ENCODE measurements around the gene SF3B2. TPM values are rescaled to one million over a fixed set of nuclear protein-coding genes. Genes with fewer than 3 reads are reported as not detected.
A peak's percentile ranks its signal among the peaks of the same experiment; 100 is the strongest.

Gene SF3B2
- polyA plus RNA-seq, 1 of the 3 experiments (the other 2 are of a cell fraction), result 128 TPM

DNA sequence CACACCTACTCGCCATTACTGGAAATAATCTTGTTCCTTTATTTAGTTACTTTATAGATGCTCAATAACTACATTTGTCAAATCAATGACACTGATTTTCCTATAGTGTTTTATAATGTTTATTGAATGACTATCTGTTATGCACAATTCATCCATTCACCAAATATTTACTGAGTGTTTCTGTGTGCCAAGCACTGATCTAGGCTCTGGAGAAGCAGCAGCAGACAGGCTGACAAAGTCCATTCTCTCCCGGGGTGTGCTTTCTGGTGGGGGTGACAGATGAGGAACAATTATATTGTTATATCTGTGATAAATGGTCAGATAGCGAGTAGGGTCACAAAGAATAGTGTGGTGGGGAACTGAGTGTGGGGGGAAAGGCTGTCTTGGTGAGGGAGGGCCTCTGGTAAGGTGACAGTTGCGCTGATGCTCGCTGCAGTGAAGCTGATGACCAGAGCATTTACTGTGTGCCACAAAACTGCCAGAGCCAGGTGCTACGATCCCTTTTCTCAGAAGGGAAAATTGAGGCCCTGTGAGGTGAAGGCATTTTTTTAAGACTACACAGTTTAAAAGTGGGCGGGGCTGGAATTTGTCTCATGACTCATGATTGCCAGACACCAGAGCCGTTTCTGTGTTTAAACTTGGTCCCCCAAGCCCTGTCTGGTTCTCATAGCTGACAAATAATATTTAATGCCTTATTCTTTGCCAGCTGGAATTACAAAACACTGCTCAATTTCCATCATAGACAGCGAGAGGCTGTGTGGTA is 28.1 kb downstream of the SF3B2 start (continued):
- TF ChIP-seq GABPA (IDR thresholded peaks at IDR 0.05; ENCODE audit: low read depth) (no peak), TCF12 (IDR thresholded peaks at IDR 0.05) (peak; percentile 57)
- TF ChIP-seq, protein P1, sequence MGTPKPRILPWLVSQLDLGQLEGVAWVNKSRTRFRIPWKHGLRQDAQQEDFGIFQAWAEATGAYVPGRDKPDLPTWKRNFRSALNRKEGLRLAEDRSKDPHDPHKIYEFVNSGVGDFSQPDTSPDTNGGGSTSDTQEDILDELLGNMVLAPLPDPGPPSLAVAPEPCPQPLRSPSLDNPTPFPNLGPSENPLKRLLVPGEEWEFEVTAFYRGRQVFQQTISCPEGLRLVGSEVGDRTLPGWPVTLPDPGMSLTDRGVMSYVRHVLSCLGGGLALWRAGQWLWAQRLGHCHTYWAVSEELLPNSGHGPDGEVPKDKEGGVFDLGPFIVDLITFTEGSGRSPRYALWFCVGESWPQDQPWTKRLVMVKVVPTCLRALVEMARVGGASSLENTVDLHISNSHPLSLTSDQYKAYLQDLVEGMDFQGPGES (IDR thresholded peaks at IDR 0.05; ENCODE audit: low read depth, low read length), result no peak
- TF ChIP-seq, protein P2, sequence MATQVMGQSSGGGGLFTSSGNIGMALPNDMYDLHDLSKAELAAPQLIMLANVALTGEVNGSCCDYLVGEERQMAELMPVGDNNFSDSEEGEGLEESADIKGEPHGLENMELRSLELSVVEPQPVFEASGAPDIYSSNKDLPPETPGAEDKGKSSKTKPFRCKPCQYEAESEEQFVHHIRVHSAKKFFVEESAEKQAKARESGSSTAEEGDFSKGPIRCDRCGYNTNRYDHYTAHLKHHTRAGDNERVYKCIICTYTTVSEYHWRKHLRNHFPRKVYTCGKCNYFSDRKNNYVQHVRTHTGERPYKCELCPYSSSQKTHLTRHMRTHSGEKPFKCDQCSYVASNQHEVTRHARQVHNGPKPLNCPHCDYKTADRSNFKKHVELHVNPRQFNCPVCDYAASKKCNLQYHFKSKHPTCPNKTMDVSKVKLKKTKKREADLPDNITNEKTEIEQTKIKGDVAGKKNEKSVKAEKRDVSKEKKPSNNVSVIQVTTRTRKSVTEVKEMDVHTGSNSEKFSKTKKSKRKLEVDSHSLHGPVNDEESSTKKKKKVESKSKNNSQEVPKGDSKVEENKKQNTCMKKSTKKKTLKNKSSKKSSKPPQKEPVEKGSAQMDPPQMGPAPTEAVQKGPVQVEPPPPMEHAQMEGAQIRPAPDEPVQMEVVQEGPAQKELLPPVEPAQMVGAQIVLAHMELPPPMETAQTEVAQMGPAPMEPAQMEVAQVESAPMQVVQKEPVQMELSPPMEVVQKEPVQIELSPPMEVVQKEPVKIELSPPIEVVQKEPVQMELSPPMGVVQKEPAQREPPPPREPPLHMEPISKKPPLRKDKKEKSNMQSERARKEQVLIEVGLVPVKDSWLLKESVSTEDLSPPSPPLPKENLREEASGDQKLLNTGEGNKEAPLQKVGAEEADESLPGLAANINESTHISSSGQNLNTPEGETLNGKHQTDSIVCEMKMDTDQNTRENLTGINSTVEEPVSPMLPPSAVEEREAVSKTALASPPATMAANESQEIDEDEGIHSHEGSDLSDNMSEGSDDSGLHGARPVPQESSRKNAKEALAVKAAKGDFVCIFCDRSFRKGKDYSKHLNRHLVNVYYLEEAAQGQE (IDR thresholded peaks at IDR 0.05; ENCODE audit: low read depth, low read length), result 0 out of 2 replicates have a peak, but pooled peaks have one; percentile 22
- TF ChIP-seq, protein P3, sequence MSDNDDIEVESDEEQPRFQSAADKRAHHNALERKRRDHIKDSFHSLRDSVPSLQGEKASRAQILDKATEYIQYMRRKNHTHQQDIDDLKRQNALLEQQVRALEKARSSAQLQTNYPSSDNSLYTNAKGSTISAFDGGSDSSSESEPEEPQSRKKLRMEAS (IDR thresholded peaks at IDR 0.05; ENCODE audit: low read depth), result no peak

DNA sequence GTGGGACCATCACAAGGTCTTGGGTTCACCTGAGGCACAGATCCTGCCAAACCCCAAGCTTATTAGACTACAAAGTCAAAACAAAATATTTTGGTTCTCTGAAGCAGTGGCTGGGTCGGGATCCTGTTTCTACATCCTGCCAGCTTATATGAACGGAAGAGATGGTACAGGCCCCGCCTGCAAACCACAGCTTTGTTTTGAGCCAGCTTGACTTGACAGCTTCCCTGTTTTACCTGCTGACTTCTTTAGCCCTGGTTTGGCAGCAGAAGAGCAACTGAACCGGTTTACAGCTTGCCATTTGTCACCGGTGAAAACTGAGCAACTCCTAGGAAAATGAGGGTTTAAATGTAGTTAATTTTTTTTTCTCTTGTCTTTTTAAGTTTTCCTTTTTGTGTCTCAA is 29.3 kb downstream of the SF3B2 start:
- H2AFZ ChIP-seq (ENCODE audit: low read depth), result no peak overlapping the region
- DNase-seq, result no peak
- H3K79me2 ChIP-seq (ENCODE audit: insufficient read depth), result peaks cover 100% of the 10 kb centered on the region
- TF ChIP-seq, protein P4, sequence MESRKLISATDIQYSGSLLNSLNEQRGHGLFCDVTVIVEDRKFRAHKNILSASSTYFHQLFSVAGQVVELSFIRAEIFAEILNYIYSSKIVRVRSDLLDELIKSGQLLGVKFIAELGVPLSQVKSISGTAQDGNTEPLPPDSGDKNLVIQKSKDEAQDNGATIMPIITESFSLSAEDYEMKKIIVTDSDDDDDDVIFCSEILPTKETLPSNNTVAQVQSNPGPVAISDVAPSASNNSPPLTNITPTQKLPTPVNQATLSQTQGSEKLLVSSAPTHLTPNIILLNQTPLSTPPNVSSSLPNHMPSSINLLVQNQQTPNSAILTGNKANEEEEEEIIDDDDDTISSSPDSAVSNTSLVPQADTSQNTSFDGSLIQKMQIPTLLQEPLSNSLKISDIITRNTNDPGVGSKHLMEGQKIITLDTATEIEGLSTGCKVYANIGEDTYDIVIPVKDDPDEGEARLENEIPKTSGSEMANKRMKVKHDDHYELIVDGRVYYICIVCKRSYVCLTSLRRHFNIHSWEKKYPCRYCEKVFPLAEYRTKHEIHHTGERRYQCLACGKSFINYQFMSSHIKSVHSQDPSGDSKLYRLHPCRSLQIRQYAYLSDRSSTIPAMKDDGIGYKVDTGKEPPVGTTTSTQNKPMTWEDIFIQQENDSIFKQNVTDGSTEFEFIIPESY (IDR thresholded peaks at IDR 0.05; ENCODE audit: borderline replicate concordance, low read depth), result no peak
- TF ChIP-seq MXI1 (IDR thresholded peaks at IDR 0.05; ENCODE audit: low read depth, low read length), result 0 out of 2 replicates have a peak, but pooled peaks have one; percentile 19
- TF ChIP-seq NRF1 (IDR thresholded peaks at IDR 0.05; ENCODE audit: low read depth, low read length), result no peak
- TF ChIP-seq, protein P5, sequence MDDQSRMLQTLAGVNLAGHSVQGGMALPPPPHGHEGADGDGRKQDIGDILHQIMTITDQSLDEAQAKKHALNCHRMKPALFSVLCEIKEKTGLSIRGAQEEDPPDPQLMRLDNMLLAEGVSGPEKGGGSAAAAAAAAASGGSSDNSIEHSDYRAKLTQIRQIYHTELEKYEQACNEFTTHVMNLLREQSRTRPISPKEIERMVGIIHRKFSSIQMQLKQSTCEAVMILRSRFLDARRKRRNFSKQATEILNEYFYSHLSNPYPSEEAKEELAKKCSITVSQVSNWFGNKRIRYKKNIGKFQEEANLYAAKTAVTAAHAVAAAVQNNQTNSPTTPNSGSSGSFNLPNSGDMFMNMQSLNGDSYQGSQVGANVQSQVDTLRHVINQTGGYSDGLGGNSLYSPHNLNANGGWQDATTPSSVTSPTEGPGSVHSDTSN (IDR thresholded peaks at IDR 0.05), result 0 out of 2 replicates have a peak, but pooled peaks have one; percentile 32
- TF ChIP-seq, protein P6, sequence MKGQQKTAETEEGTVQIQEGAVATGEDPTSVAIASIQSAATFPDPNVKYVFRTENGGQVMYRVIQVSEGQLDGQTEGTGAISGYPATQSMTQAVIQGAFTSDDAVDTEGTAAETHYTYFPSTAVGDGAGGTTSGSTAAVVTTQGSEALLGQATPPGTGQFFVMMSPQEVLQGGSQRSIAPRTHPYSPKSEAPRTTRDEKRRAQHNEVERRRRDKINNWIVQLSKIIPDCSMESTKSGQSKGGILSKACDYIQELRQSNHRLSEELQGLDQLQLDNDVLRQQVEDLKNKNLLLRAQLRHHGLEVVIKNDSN (IDR thresholded peaks at IDR 0.05; ENCODE audit: borderline replicate concordance, low read depth), result no peak
- POLR2A ChIA-PET, result no interaction called here
- peaks cover 52% of the 10 kb centered on the region for H4K20me1 ChIP-seq (ENCODE audit: insufficient read depth)
- H3K27me3 ChIP-seq (ENCODE audit: insufficient read depth), result no peaks in the 10 kb centered on the region
- H3K4me3 ChIP-seq (ENCODE audit: low read depth in 2 of 2, low read length in 1 of 2), result no peak overlapping the region
- H3K36me3 ChIP-seq (replicated peaks in 1 of 2; ENCODE audit: control insufficient read depth in 1 of 2, insufficient read depth in 2 of 2, low read length in 1 of 2), result peaks cover 0 to 4% of the 10 kb centered on the region in 2 experiments
- peak overlapping the region; percentile 54 for H3K4me2 ChIP-seq
- peak overlapping the region; percentile 37; the same call in 1 of the 2 replicates for H3K9ac ChIP-seq
- WGBS (ENCODE audit: low lambda C conversion rate), result 40% methylated on average over 5 of the region's 5 CpGs
- no peaks in the 10 kb centered on the region for H3K9me3 ChIP-seq
- peak overlapping the region; percentile 58 to 80 for H3K27ac ChIP-seq (ENCODE audit: low read depth in 2 of 2, low read length in 1 of 2)
- H3F3A ChIP-seq (replicated peaks; ENCODE audit: insufficient read depth), result peaks cover 31% of the 10 kb centered on the region
- H3K4me1 ChIP-seq (ENCODE audit: control insufficient read depth in 1 of 2, insufficient read depth in 2 of 2, low read depth in 1 of 2, low read length in 1 of 2), result peaks cover 47 to 51% of the 10 kb centered on the region in 2 experiments
- no peaks in the 10 kb centered on the region for H3K9me2 ChIP-seq
- CTCF ChIA-PET, result interaction anchor here (1.0 to 8.2 kb wide), 5 partner anchors 12 to 53 kb away, joined by 3 to 71 read pairs (median 3); partner anchors contain the start of gene PACS1

All from SK-N-SH (cell line).